Coronary artery (tissue), 2 donors: ENCODE results near the gene FAM120C.

Source experiments
- DNase-seq: peaks from one replicate; pipeline ENCODE4 v3.0.0-alpha.2; 2017; ENCODE audit warnings: low spot score
- H3K27ac ChIP-seq, 2 donors: fragments of 200-600 bp; sonication (generic); one replicate each; pipeline ENCODE4 v1.5.1; 2016 to 2019
- H3K4me3 ChIP-seq: fragments of 200-600 bp; sonication (generic); 2 replicates; pipeline ENCODE4 v1.5.1; 2016; ENCODE audit warnings: mild to moderate bottlenecking, moderate library complexity
- CTCF ChIP-seq: fragments of 200-600 bp; sonication (generic); IDR thresholded peaks from one replicate; pipeline ENCODE4 v1.5.1; 2019; ENCODE audit warnings: antibody characterized with exemption

FAM120C gene

DNA sequence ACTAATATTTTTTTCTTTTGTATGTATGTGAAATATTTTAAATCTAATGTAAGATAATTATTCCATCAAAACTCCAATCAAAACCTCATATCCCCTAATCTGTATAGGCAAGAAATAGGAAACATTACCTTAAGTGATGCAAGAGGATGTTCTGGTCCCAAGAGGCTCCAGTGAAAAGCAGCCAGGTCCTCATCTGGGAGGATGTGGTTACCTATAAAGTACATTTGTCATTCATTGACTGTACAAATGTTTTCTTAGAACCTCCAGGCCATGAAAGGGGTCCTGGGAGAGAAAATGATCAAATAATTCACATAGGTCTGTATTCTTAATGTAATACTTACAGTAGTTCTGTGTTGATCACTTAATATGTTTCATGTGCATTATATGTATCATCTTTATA lies 25.5 kb downstream of the FAM120C start:
- DNase-seq = no peak
- no peak for TF ChIP-seq CTCF
- Histone ChIP-seq H3K4me3 (no peak overlapping the region), H3K27ac (no peak overlapping the region)

- no peak for TF ChIP-seq CTCF
- Histone ChIP-seq H3K4me3 (no peak overlapping the region), H3K27ac (no peak overlapping the region)
- DNase-seq = no peak
Observed at GRCh38 chrX:54134269-54134668, 48.8 kb downstream of the FAM120C start.

DNA sequence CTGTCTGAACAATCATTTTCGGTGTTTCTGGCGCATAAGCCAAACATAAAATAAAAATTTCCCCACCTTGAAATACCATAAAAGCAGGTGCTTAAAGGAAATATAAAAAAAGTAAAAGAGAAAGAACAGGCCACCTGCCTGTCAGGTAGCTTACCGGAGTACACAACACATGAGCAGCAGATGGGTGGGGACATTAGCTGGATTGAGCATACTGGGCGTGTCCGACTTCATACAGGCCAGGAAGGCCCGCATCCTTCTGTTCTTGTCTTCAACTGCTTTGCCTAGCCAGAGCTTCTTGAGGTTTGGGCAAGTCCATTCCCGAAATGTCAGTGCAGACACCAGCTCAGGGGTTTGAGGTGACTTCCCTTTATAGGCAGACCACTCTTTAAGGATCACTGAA lies 66.7 kb downstream of the FAM120C start:
- DNase-seq = no peak
- no peak for TF ChIP-seq CTCF
- Histone ChIP-seq H3K4me3 (no peak overlapping the region), H3K27ac (no peak overlapping the region)

GRCh38 chrX:54093571-54093970 lies 89.5 kb downstream of the FAM120C start:
- no peak for DNase-seq
- Histone ChIP-seq H3K27ac (no peak overlapping the region), H3K4me3 (no peak overlapping the region)
- TF ChIP-seq CTCF = no peak

DNA sequence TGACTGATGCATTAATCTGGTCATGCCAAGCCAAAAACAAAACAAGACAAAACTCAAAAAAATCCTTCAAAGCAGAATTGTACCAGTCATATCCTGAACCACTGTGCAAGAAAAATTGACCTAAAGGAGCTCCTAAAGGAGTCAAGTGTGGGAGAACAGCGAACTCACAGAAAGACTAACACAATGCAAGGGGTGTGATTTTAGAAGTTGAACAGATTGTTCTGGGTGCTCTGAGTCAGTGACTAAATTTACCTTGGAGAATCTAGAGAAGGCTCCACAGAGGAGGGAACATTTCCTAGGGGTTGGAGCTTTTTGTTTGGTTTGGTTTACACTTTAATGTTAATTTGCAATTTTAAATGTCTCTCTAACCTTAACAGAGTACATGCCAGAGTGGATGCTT lies 89.9 kb downstream of the FAM120C start:
- no peak for TF ChIP-seq CTCF
- DNase-seq = no peak
- no peak overlapping the region for H3K27ac ChIP-seq
- H3K4me3 ChIP-seq = no peak overlapping the region

- H3K4me3 ChIP-seq = no peak overlapping the region
- H3K27ac ChIP-seq = no peak overlapping the region
- TF ChIP-seq CTCF = no peak
- no peak for DNase-seq
Observed at GRCh38 chrX:54090880-54091279, 92.2 kb downstream of the FAM120C start.

- no peak for DNase-seq
- Histone ChIP-seq H3K27ac (no peak overlapping the region), H3K4me3 (no peak overlapping the region)
- no peak for TF ChIP-seq CTCF
Observed at GRCh38 chrX:54089191-54089590, 93.9 kb downstream of the FAM120C start.
